Measurements from ENCODE around the gene NUDT4. TPM values are rescaled to one million over a fixed set of nuclear protein-coding genes. Genes with fewer than 3 reads are reported as not detected.

NUDT4 gene
- polyA plus RNA-seq, 1 of the 3 experiments (the other 2 are of a cell fraction): 19.8 TPM

DNA sequence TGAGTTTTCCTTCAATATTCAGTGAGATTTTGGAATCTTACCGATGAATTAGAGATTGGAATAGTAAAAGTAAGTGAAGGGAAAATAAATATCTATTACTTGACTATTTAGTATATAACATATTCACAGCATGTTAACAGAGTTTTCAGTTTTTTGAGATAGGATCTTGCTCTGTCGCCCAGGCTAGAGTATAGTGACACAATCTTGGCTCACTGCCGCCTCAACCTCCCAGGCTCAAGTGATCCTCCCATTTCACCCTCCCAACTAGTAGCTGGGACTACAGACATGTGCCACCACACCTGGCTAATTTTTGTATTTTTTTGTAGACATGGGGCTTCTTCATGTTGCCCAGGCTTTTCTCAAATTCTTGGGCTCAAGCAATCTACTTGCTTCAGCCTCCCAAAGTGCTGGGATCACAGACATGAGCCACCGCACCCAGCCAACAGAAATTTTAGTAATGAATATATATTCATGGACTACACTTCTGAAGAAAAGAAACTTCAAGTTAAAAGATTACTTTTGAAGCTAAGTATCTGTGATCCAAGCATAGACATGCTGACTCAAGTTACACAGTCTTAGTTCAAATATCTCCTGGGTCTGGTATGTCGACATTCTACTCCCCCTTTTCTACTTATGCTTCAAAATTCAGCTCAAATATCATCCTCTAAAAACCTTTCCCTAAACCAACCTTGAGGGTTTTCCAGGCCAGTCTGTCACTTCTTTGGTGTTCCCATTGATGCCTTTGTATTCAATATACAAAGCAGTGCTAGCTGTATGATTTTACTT, 50.2 kb downstream of the NUDT4 start (continued):
- TF ChIP-seq, protein P1, sequence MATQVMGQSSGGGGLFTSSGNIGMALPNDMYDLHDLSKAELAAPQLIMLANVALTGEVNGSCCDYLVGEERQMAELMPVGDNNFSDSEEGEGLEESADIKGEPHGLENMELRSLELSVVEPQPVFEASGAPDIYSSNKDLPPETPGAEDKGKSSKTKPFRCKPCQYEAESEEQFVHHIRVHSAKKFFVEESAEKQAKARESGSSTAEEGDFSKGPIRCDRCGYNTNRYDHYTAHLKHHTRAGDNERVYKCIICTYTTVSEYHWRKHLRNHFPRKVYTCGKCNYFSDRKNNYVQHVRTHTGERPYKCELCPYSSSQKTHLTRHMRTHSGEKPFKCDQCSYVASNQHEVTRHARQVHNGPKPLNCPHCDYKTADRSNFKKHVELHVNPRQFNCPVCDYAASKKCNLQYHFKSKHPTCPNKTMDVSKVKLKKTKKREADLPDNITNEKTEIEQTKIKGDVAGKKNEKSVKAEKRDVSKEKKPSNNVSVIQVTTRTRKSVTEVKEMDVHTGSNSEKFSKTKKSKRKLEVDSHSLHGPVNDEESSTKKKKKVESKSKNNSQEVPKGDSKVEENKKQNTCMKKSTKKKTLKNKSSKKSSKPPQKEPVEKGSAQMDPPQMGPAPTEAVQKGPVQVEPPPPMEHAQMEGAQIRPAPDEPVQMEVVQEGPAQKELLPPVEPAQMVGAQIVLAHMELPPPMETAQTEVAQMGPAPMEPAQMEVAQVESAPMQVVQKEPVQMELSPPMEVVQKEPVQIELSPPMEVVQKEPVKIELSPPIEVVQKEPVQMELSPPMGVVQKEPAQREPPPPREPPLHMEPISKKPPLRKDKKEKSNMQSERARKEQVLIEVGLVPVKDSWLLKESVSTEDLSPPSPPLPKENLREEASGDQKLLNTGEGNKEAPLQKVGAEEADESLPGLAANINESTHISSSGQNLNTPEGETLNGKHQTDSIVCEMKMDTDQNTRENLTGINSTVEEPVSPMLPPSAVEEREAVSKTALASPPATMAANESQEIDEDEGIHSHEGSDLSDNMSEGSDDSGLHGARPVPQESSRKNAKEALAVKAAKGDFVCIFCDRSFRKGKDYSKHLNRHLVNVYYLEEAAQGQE (IDR thresholded peaks at IDR 0.05; ENCODE audit: low read depth, low read length): no peak
- no peak for TF ChIP-seq RXRA (IDR thresholded peaks at IDR 0.05; ENCODE audit: borderline replicate concordance, low read depth)
- TF ChIP-seq, protein P2, sequence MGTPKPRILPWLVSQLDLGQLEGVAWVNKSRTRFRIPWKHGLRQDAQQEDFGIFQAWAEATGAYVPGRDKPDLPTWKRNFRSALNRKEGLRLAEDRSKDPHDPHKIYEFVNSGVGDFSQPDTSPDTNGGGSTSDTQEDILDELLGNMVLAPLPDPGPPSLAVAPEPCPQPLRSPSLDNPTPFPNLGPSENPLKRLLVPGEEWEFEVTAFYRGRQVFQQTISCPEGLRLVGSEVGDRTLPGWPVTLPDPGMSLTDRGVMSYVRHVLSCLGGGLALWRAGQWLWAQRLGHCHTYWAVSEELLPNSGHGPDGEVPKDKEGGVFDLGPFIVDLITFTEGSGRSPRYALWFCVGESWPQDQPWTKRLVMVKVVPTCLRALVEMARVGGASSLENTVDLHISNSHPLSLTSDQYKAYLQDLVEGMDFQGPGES (IDR thresholded peaks at IDR 0.05; ENCODE audit: low read depth, low read length): no peak
- no peak for TF ChIP-seq FOSL2 (IDR thresholded peaks at IDR 0.05; ENCODE audit: borderline replicate concordance, low read depth)
- TF ChIP-seq SIN3A (IDR thresholded peaks at IDR 0.05; ENCODE audit: borderline replicate concordance, low read depth, low read length): no peak
- TF ChIP-seq NFIC (IDR thresholded peaks at IDR 0.05; ENCODE audit: borderline replicate concordance): no peak

DNA sequence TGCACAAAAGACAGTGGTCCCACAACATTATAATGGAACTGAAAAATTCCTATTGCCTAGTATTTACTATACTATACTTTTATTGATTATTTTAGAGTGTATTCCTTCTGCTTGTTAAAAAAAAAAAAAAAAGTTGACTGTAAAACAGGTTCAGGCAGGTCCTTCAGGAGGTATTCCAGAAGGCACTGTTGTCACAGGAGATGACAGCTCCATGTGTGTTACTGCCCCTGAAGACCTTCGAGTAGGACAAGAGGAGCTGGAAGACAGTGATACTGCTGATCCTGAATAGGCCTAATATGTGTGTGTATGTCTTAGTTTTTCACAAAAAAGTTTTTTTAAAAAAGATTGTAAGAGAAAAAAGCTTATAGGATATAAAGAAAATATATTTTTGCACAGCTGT, 51.7 kb downstream of the NUDT4 start:
- TF ChIP-seq NRF1 (IDR thresholded peaks at IDR 0.05; ENCODE audit: low read depth, low read length) (no peak), SMC3 (IDR thresholded peaks at IDR 0.05; ENCODE audit: low read depth, low read length) (no peak)
- TF ChIP-seq, protein P3, sequence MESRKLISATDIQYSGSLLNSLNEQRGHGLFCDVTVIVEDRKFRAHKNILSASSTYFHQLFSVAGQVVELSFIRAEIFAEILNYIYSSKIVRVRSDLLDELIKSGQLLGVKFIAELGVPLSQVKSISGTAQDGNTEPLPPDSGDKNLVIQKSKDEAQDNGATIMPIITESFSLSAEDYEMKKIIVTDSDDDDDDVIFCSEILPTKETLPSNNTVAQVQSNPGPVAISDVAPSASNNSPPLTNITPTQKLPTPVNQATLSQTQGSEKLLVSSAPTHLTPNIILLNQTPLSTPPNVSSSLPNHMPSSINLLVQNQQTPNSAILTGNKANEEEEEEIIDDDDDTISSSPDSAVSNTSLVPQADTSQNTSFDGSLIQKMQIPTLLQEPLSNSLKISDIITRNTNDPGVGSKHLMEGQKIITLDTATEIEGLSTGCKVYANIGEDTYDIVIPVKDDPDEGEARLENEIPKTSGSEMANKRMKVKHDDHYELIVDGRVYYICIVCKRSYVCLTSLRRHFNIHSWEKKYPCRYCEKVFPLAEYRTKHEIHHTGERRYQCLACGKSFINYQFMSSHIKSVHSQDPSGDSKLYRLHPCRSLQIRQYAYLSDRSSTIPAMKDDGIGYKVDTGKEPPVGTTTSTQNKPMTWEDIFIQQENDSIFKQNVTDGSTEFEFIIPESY (IDR thresholded peaks at IDR 0.05; ENCODE audit: borderline replicate concordance, low read depth): no peak
- POLR2A ChIA-PET: no interaction called here
- Histone ChIP-seq H3K9ac (no peak overlapping the region), H3F3A (replicated peaks; ENCODE audit: insufficient read depth) (peaks cover 9% of the 10 kb centered on the region), H3K9me2 (no peaks in the 10 kb centered on the region), H2AFZ (ENCODE audit: low read depth) (no peak overlapping the region), H3K27me3 (ENCODE audit: insufficient read depth) (no peaks in the 10 kb centered on the region), H3K9me3 (no peaks in the 10 kb centered on the region), H4K20me1 (ENCODE audit: insufficient read depth) (peaks cover 99% of the 10 kb centered on the region), H3K4me3 (ENCODE audit: low read depth in 2 of 2, low read length in 1 of 2) (no peak overlapping the region), H3K27ac (ENCODE audit: low read depth in 2 of 2, low read length in 1 of 2) (no peak overlapping the region), H3K79me2 (ENCODE audit: insufficient read depth) (peaks cover 100% of the 10 kb centered on the region), H3K4me2 (no peak overlapping the region), H3K4me1 (ENCODE audit: control insufficient read depth in 1 of 2, insufficient read depth in 2 of 2, low read depth in 1 of 2, low read length in 1 of 2) (peaks cover 15 to 20% of the 10 kb centered on the region in 2 experiments; a peak in 3 of 4 replicates), H3K36me3 (replicated peaks in 1 of 2; ENCODE audit: control insufficient read depth in 1 of 2, insufficient read depth in 2 of 2, low read length in 1 of 2) (no peaks in the 10 kb centered on the region)
- WGBS (ENCODE audit: low lambda C conversion rate): 81% methylated on average over 1 of the region's 1 CpG
- no peak for DNase-seq
- CTCF ChIA-PET: interaction anchor here (1.6 kb wide), 1 partner anchor 10 kb away, joined by 17 read pairs; no protein-coding TSS in a partner anchor

Measured in SK-N-SH (cell line).